OCI-LY3 (cell line): ENCODE results near the gene ZNF653.

Experiments
- CTCF ChIP-seq: fragments of 200-600, 300-600 bp; sonication (generic); IDR thresholded peaks from 2 replicates; pipeline ENCODE4 v1.5.1; 2014; ENCODE audit warnings: antibody characterized with exemption, low read length, low read depth
- EZH2phosphoT487 ChIP-seq: fragments of 200-600 bp; shearing (Covaris generic); IDR thresholded peaks from 2 replicates; pipeline ENCODE4 v1.6.1; 2018; ENCODE audit warnings: antibody characterized with exemption, mixed run types, low read depth

- no peak for TF ChIP-seq CTCF
- no peak for TF ChIP-seq EZH2phosphoT487
Measured at GRCh38 chr19:11446271-11446651, 59.4 kb downstream of the ZNF653 start.
